Mesodermal cell (in vitro differentiated cells): Measurements from ENCODE around the gene CYB5R4. TPM values are rescaled to one million over a fixed set of nuclear protein-coding genes. Genes with fewer than 3 reads are reported as not detected.

Experiments used
- H3K27ac ChIP-seq: 2 replicates; pipeline ENCODE4 v1.7.0; 2013; ENCODE audit warnings: mild to moderate bottlenecking, low read depth, low read length, moderate library complexity; ENCODE audit not compliant: severe bottlenecking
- H3K36me3 ChIP-seq: 2 replicates; pipeline ENCODE4 v1.7.1; 2013; ENCODE audit warnings: mild to moderate bottlenecking, low read length, moderate library complexity; ENCODE audit not compliant: control insufficient read depth, insufficient read depth
- H3K4me1 ChIP-seq: one replicate; pipeline ENCODE4 v1.7.1; 2013; ENCODE audit warnings: mild to moderate bottlenecking, low read length; ENCODE audit not compliant: insufficient read depth, control insufficient read depth, poor library complexity, severe bottlenecking
- H3K4me3 ChIP-seq: 2 replicates; pipeline ENCODE4 v1.7.0; 2013; ENCODE audit warnings: low read length, control low read depth, mild to moderate bottlenecking; ENCODE audit not compliant: insufficient read depth, poor library complexity, severe bottlenecking; ENCODE audit errors: extremely low read depth
- H3K9me3 ChIP-seq: 2 replicates; pipeline ENCODE4 v1.7.1; 2013; ENCODE audit warnings: mild to moderate bottlenecking, low read length, moderate library complexity; ENCODE audit not compliant: control insufficient read depth
- WGBS, 2 experiments: methylation state at CpG; one replicate each; pipeline ENCODE4 v1.1.5; 2013; ENCODE audit warnings: missing lambda C conversion rate in 2 of 2; ENCODE audit not compliant: insufficient coverage in 2 of 2; 5-methylcytosine and 5-hydroxymethylcytosine counted together
- polyA plus RNA-seq, 2 experiments: library from polyadenylated mRNA; stranded (reverse); fragments of 50-300 nt; gene quantifications; one replicate each; pipeline ENCODE4 v1.2.3, GENCODE V29; 2013

CYB5R4 gene, protein sequence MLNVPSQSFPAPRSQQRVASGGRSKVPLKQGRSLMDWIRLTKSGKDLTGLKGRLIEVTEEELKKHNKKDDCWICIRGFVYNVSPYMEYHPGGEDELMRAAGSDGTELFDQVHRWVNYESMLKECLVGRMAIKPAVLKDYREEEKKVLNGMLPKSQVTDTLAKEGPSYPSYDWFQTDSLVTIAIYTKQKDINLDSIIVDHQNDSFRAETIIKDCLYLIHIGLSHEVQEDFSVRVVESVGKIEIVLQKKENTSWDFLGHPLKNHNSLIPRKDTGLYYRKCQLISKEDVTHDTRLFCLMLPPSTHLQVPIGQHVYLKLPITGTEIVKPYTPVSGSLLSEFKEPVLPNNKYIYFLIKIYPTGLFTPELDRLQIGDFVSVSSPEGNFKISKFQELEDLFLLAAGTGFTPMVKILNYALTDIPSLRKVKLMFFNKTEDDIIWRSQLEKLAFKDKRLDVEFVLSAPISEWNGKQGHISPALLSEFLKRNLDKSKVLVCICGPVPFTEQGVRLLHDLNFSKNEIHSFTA
- polyA plus RNA-seq (2013, experiment 1 of 2), result 14.7 TPM
- 15.2 TPM for polyA plus RNA-seq (2013, experiment 2 of 2)

GRCh38 chr6:83859410-83860358 lies at the start of gene CYB5R4:
Gene CYB5R4 (plus strand): TSS chr6:83859689. CDS start chr6:83859783, 94 bp downstream.
- 0% methylated on average over 43 to 50 of the region's 53 CpGs for WGBS, 2 experiments

GRCh38 chr6:83812595-83812994 lies 46.9 kb upstream of the CYB5R4 start:
- H3K4me1 ChIP-seq, result peaks cover 15% of the 10 kb centered on the region
- H3K4me3 ChIP-seq, result no peak overlapping the region
- H3K9me3 ChIP-seq, result no peaks in the 10 kb centered on the region
- no peak overlapping the region for H3K27ac ChIP-seq
- H3K36me3 ChIP-seq, result no peaks in the 10 kb centered on the region

More at GRCh38 chr6:83859410-83860358, at the start of gene CYB5R4:
- peak within 1 kb of the TSS; percentile 75 for H3K4me3 ChIP-seq
- no peak within 1 kb of the TSS for H3K27ac ChIP-seq
- H3K4me1 ChIP-seq, result no peaks in the 10 kb centered on the region
- no peaks in the 10 kb centered on the region for H3K9me3 ChIP-seq
- H3K36me3 ChIP-seq, result peaks cover 1% of the 10 kb centered on the region

- peaks cover 15% of the 10 kb centered on the region for H3K4me1 ChIP-seq
- no peaks in the 10 kb centered on the region for H3K36me3 ChIP-seq
- peak overlapping the region; percentile 37 for H3K27ac ChIP-seq
- no peaks in the 10 kb centered on the region for H3K9me3 ChIP-seq
- H3K4me3 ChIP-seq, result no peak overlapping the region
- WGBS, 2 experiments, result 40% methylated on average over 1 of the region's 2 CpGs; no CpG with 5 or more reads in 1 of the 2 experiments
Observed at GRCh38 chr6:83815631-83816272, 43.7 kb upstream of the CYB5R4 start.

- peaks cover 12% of the 10 kb centered on the region for H3K4me1 ChIP-seq
- 100% methylated on average over 1 of the region's 3 CpGs; no CpG with 5 or more reads in 1 of the 2 experiments for WGBS, 2 experiments
- H3K9me3 ChIP-seq, result peaks cover 7% of the 10 kb centered on the region
- H3K27ac ChIP-seq, result no peak overlapping the region
- no peaks in the 10 kb centered on the region for H3K36me3 ChIP-seq
- H3K4me3 ChIP-seq, result no peak overlapping the region
Observed at GRCh38 chr6:83822629-83823169, 36.8 kb upstream of the CYB5R4 start.

DNA sequence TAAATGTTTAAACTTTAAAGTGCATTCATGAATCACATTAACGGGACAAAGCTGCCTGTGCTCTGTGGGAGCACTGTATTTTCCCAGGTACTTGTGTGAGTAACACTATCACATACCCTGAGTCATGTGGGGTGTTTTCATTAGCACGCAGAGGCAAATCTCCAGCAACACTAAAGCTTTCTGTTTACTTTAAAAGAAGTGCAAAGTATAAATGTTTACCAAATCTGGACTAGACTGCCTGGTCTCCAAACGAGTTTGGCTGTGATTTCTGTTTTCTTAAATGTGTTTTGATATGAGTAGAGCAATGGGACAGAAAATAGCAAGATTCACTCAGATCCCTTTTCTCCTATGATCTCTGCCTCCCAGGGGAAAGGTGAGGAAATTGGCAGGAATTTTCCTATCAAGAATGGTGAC lies 35.1 kb upstream of the CYB5R4 start:
- WGBS, 2 experiments, result 50 to 60% methylated on average over 1 of the region's 3 CpGs
- Histone ChIP-seq H3K36me3 (no peaks in the 10 kb centered on the region), H3K4me1 (peaks cover 12% of the 10 kb centered on the region), H3K27ac (peak overlapping the region; percentile 62), H3K9me3 (peaks cover 7% of the 10 kb centered on the region), H3K4me3 (no peak overlapping the region)

GRCh38 chr6:83824831-83825230 lies 34.7 kb upstream of the CYB5R4 start:
- Histone ChIP-seq H3K9me3 (peaks cover 7% of the 10 kb centered on the region), H3K27ac (peak overlapping the region; percentile 62), H3K4me3 (no peak overlapping the region), H3K36me3 (no peaks in the 10 kb centered on the region), H3K4me1 (peaks cover 12% of the 10 kb centered on the region)
- no CpG with 5 or more reads among the region's 2 CpGs for WGBS, 2 experiments

DNA sequence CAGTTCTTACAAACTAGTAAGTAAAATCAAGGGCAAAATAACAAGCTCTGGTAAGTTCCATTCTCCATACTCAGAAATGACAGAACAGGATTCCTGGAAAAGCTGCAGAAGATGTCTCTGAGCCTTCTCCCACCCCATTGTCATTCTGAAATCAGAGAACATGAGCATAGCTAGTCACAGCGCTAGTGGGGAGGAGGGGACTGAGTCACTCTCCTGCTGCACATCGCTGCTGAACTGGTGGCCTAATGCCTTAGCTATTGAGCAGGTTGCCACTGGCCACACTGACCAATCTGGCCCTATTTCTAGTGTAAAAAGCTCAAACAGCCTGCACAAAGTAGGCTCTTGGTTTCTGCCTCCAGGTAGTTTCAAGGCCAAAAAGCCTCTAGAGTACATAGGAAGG lies 32.4 kb upstream of the CYB5R4 start:
- Histone ChIP-seq H3K36me3 (no peaks in the 10 kb centered on the region), H3K9me3 (peaks cover 7% of the 10 kb centered on the region), H3K4me3 (no peak overlapping the region), H3K27ac (no peak overlapping the region), H3K4me1 (peaks cover 12% of the 10 kb centered on the region)
- 37 to 40% methylated on average over 1 to 2 of the region's 2 CpGs for WGBS, 2 experiments

DNA sequence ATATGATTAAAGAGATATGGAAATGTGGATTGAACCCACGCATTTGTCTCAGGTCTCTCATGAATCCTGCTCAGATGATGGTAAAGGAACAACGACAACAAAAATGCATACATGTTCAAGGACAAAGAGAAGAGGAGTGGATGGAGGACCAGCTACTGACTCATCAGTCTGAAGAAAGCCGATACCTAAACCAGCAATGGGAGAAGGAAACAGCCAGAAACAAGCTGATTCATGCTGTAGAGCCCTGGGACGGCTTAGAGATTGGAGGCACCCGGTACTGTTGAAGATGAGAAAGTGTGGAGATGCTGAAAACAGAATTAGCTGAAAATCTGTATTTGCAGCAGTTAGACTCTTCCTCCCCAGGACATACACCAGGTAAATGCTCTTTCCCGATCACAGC lies 20.8 kb upstream of the CYB5R4 start:
- peaks cover 12% of the 10 kb centered on the region for H3K9me3 ChIP-seq
- no peak overlapping the region for H3K27ac ChIP-seq
- no peaks in the 10 kb centered on the region for H3K4me1 ChIP-seq
- no peak overlapping the region for H3K4me3 ChIP-seq
- H3K36me3 ChIP-seq, result no peaks in the 10 kb centered on the region
- 77 to 81% methylated on average over 5 of the region's 6 CpGs for WGBS, 2 experiments

DNA sequence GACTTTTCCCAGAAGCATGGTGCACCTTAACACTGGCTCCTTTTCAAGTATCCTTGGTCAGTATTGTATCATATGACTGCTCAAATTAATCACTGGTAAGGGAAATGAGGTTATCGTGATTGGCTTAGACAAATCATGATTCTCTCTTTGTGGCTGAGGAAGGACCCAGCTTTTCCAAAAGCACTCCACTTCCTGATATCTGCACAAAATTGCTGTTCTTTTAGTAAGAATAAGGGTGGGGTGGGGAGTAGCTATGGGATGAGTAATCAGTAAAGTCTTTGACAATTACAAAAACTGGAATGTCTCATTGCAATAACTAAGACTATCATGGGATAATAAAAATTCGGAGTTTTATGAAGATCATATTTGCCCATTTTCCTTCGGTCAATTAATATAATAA lies 15.3 kb upstream of the CYB5R4 start:
- Histone ChIP-seq H3K4me3 (no peak overlapping the region), H3K4me1 (no peaks in the 10 kb centered on the region), H3K9me3 (peaks cover 4% of the 10 kb centered on the region), H3K27ac (no peak overlapping the region), H3K36me3 (no peaks in the 10 kb centered on the region)
- WGBS, 2 experiments, result no CpG with 5 or more reads among the region's 3 CpGs

GRCh38 chr6:83846291-83846690 lies 13.2 kb upstream of the CYB5R4 start:
- H3K4me1 ChIP-seq, result no peaks in the 10 kb centered on the region
- no peak overlapping the region for H3K4me3 ChIP-seq
- H3K27ac ChIP-seq, result no peak overlapping the region
- H3K9me3 ChIP-seq, result peaks cover 3% of the 10 kb centered on the region
- H3K36me3 ChIP-seq, result no peaks in the 10 kb centered on the region
- WGBS, 2 experiments, result 100% methylated on average over 1 of the region's 1 CpG; no CpG with 5 or more reads in 1 of the 2 experiments
